Lower leg skin (tissue), 3 donors: ENCODE measurements around the gene ADAMTS6.

ENCODE experiments used
- CTCF ChIP-seq, 3 donors: fragments of 450-650 bp; IDR thresholded peaks; one replicate each; pipeline ENCODE4 v1.5.1; 2016; ENCODE audit warnings: antibody characterized with exemption in 3 of 3, mild to moderate bottlenecking in 3 of 3, moderate library complexity in 2 of 3
- POLR2A ChIP-seq, 2 donors: fragments of 450-650 bp; IDR thresholded peaks; one replicate each; pipeline ENCODE4 v1.6.1; 2016 to 2017; ENCODE audit warnings: antibody characterized with exemption in 2 of 2, mild to moderate bottlenecking in 1 of 2, moderate library complexity in 1 of 2

GRCh38 chr5:65120371-65120967 is 361.3 kb downstream of the ADAMTS6 start:
- TF ChIP-seq CTCF (IDR thresholded peaks at IDR 0.05) (no peak), POLR2A (IDR thresholded peaks at IDR 0.05) (no peak)
